ENCODE results near the gene FNDC7.
"Not testable (repeated sequence)": the region's sequence is repeated elsewhere in the genome, so short reads cannot be mapped to it uniquely, and the experiment has no call there.

Gene FNDC7

GRCh38 chr1:108745980-108746381 lies 33.3 kb downstream of the FNDC7 start:
- no peak for DNase-seq

DNA sequence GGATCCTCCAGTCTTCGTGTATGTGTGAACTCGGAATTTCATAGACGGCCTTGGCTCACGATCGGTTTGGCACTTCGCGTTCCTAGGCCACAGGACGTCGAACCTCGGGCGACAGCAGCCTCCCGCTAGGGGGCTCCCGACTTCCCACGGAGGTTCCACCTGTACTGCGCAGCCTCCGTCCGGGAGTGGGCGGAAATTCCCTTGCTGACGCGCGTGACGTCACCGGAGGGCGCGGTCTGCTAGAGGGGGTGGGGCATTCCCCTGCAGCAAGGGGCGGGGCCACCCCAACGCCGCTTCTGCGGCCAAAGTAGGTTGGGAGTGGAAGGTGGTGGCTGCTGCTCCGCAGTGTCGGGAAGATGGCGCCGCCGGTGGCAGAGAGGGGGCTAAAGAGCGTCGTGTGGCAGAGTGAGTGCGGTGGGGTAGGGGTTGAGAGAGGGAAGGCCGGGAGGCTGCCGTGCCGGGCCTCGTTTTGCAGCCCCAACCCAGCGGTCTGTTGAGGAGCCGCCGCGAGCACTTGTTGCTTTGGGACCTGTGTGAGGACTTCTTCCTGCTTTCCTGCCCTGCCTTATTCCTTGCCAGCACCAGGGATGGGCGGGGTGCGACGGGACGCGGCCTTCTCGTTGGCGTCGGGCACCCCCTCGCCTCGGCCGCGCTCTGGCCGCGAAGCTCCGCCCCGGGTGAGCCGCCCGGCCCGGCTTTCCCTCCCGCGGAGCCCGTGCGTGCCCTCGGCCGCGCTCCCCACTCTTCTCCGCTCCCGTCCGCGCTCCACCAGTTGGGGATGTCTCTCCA lies 33.9 kb downstream of the FNDC7 start, which contains the start of gene STXBP3:
Gene STXBP3, plus strand, starts transcription at position 293 of the 789 bp plus-strand sequence. Its CDS starts 64 bp downstream, at position 357.
- DNase-seq, result peak; percentile 97

DNA sequence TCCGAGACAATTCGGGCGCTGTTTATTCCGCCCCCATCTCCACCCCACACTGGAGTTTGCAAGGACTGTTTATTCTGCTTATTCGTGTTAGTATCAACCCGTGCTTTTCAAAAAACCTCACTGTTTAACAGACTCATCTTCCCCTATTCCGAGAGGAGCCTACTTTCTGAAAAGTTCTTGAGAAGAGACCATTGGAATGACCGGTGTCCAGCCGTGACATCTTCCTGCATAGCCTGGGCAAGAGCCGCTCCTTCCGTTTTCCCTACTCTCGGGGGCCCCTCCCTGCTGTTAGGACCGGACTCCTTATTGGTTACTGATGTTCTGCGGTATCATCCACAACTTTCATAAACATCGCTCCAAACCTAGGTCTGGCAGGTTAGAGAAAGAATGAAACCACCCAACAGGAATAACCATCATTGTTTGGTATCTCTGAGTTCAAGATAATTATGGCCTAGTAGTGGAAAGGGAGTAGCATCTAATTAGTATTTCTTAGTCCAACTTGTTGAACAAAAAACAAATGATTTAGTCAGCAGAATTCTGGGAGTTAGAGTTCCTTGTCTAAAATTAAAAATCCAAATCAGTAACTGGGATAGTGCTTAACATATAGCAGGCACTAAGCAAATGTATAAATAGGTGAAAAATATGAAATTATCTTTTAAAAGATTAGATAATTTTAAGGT lies 34.6 kb downstream of the FNDC7 start:
- DNase-seq, result peak; percentile 83

DNA sequence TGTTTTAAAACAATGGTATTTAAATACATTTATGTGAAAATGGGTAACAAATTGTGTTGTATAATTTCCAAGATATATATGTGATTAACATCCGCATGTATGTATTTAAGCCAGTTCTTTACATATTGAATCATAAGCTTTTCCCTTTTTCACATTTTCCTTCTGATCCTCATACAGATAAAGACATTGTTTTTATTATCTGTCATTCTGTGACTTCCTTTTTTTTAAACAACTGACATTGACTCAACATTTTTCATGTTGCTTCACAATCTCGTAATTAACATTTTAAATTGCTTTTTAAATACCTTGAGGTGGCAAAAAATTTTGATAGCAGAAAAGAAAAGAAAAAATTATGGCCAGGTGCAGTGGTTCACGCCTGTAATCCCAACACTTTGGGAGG lies 35.2 kb downstream of the FNDC7 start:
- DNase-seq, result no peak

- DNase-seq, result no peak
These were observed 36.4 kb downstream of the FNDC7 start for GRCh38 chr1:108749081-108749480.

GRCh38 chr1:108750476-108751181 lies 37.9 kb downstream of the FNDC7 start:
- no peak for DNase-seq

GRCh38 chr1:108753363-108753762 lies 40.7 kb downstream of the FNDC7 start:
- DNase-seq, result no peak

DNA sequence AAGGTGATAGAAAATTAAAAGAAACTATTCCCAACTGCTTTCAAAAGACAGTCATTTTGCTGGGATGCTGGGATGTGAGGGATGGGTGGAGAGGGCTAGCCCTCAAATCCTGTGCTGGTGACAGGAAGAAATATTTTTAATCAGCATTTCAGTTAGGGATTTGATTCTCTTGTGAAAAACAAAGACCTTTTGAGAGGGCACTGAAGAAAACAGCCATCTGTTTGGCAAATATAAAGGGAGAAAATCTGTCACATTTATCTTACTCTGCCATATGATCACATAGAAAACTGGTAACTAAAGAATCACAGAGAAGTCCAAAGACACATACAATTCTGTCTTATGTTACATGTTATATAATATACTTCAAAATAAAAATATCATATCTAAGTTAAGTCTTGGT lies 46.1 kb downstream of the FNDC7 start:
- DNase-seq, result no peak

DNA sequence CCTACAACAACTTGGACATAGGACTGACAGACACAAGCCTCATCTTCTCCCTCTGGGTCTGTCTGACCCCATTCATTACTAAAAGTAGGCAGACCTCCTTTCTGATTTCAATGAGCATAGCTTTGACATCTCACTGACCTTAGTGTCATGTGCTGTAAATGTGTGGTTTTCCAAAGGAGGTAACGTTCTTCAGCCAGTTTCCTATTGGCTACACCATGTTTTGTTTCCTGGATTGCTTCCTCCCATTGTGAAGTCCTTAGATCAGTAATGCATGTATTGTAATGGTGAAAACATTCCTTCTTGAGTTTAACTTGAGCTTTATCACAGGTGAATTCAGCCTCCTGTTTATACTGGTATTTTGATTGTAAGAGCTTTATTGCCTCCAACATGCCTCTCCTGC lies 54.4 kb downstream of the FNDC7 start:
- DNase-seq, result no peak

GRCh38 chr1:108767708-108768107 lies 55.0 kb downstream of the FNDC7 start:
- no peak for DNase-seq

GRCh38 chr1:108777839-108778238 lies 65.1 kb downstream of the FNDC7 start:
- no peak for DNase-seq

DNA sequence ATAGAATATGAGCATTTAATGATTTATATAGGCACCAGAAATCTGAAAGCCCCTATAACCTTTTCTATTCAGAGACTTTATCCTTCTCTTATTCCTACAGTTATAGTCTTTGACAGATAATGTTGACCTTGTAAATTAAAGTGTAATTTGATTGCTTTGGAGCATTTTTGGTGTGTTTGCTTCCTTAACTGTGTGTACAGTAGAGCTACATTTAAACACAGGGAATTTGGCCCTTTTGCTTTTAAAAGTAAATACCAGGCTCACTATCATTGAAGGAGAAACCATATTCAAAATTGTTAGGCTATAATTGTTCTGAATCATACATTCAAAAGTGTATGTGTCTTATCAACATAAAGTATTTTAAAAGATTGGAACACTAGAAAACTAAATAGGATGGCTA lies 66.7 kb downstream of the FNDC7 start:
- no peak for DNase-seq

DNA sequence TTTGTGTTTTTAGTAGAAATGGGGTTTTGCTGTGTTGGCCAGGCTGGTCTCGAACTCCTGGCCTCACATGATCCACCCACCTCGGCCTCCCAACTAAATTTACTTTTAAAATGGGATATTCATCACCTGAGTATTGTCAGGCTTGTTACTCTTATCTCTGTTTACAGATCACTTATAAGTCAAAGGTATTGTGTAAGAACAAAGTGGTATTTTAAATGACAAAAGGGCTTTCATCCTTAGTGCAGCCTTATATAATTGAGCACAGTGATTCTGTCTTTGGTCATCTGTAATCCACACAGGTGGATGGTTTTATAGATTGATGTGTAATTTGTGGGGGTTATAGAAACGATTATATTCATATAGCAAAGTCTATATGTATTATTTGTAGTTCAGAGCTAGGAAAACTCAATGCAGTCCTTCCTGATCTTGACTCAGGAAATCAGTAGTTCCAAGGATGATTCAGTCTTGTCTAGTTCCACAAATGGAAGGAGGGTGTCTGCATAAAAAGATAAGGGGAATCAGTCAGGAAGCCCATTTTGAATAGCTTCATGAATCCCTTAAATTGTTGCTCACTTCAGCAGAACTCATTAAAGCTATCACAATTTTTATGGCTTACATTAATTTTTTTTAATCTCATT lies 68.3 kb downstream of the FNDC7 start:
- no peak for DNase-seq

DNA sequence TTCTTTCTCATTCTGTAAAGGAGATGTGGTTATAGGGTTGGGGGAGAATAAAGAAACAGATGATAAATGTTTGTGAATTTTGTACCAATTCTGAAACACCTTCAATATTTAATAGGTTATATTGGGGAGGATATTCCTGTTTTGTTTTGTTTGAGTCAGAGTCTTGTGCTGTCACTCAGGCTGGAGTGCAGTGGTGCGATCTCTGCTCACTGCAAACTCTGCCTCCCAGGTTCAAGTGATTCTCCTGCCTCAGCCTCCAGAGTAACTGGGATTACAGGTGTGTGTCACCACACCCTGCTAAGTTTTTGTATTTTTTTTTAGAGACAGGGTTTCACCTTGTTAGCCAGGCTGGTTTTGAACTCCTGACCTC lies 68.9 kb downstream of the FNDC7 start:
- not testable (repeated sequence) for DNase-seq

GRCh38 chr1:108785264-108785663 lies 72.6 kb downstream of the FNDC7 start:
- DNase-seq, result no peak

DNA sequence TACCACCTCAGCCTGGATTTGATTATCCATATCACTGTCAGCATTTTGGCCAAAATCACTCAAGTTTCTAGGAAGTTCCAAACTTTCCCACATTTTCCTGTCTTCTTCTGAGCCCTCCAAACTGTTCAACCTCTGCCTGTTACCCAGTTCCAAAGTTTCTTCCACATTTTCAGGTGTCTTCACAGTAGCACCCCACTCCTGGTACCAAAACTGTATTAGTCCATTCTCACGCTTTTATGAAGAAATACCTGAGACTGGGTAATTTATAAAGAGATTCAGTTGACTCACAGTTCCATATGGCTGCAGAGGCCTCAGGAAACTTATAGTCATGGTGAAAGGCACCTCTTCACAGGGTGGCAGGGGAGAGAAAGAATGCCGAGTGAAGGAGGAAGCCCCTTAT lies 73.2 kb downstream of the FNDC7 start:
- no peak for DNase-seq

- no peak for DNase-seq
These were observed 79.1 kb downstream of the FNDC7 start for GRCh38 chr1:108791790-108792189.

Data from fibroblast of upper back skin (primary cell).